Measurements from ENCODE around the gene HDAC4. TPM values are rescaled to one million over a fixed set of nuclear protein-coding genes. Genes with fewer than 3 reads are reported as not detected.
"Not testable (repeated sequence)": the region's sequence is repeated elsewhere in the genome, so short reads cannot be mapped to it uniquely, and the experiment has no call there.

Gene HDAC4
- total and polyA plus RNA-seq, 4 donors, result 2.9 to 37.2 (median 4.4) TPM

GRCh38 chr2:239282448-239283287, 118.2 kb downstream of the HDAC4 start:
- Histone ChIP-seq H3K4me1 (ENCODE audit: control insufficient read depth in 4 of 4, insufficient read depth in 4 of 4, low read length in 3 of 4) (peaks cover 10 to 14% (median 12%) of the 10 kb centered on the region in 4 donors), H3K27me3 (ENCODE audit: control insufficient read depth in 4 of 4, insufficient read depth in 4 of 4, low read length in 3 of 4) (no peaks in the 10 kb centered on the region), H3K27ac (ENCODE audit: low read depth in 1 of 2, low read length in 2 of 2) (no peak overlapping the region), H3K9me3 (ENCODE audit: control insufficient read depth in 4 of 4, low read length in 3 of 4) (no peaks in the 10 kb centered on the region), H3K9ac (ENCODE audit: low read depth in 1 of 2, low read length in 2 of 2) (no peak overlapping the region), H3K36me3 (ENCODE audit: control insufficient read depth in 4 of 4, insufficient read depth in 3 of 4, low read depth in 1 of 4, low read length in 3 of 4) (no peaks in the 10 kb centered on the region), H3K4me3 (ENCODE audit: low read depth in 1 of 3, low read length in 3 of 3) (no peak overlapping the region)
- 95% methylated on average over 9 of the region's 9 CpGs for WGBS
- TF ChIP-seq ZBTB33 (IDR thresholded peaks at IDR 0.05) (no peak), RAD21 (IDR thresholded peaks at IDR 0.05) (no peak), YY1 (IDR thresholded peaks at IDR 0.05) (no peak), HNF4G (IDR thresholded peaks at IDR 0.05) (no peak), RXRA (IDR thresholded peaks at IDR 0.05) (no peak), CTCF (IDR thresholded peaks at IDR 0.05; ENCODE audit: low read depth, low read length, missing input control) (no peak), FOXA1 (IDR thresholded peaks at IDR 0.05) (no peak), REST (IDR thresholded peaks at IDR 0.05) (no peak), NR2F2 (IDR thresholded peaks at IDR 0.05) (no peak), MAX (IDR thresholded peaks at IDR 0.05) (no peak), JUND (IDR thresholded peaks at IDR 0.05) (no peak), EGR1 (IDR thresholded peaks at IDR 0.05; ENCODE audit: low read depth in 2 of 2) (no peak)
- no peak for DNase-seq (ENCODE audit: low spot score)

GRCh38 chr2:239280296-239281017, 120.4 kb downstream of the HDAC4 start:
- DNase-seq (ENCODE audit: low spot score); H3K9me3 ChIP-seq (ENCODE audit: control insufficient read depth in 4 of 4, low read length in 3 of 4); H3K27me3 ChIP-seq (ENCODE audit: control insufficient read depth in 4 of 4, insufficient read depth in 4 of 4, low read length in 3 of 4); H3K4me3 ChIP-seq (ENCODE audit: low read depth in 1 of 3, low read length in 3 of 3); H3K9ac ChIP-seq (ENCODE audit: low read depth in 1 of 2, low read length in 2 of 2); H3K27ac ChIP-seq (ENCODE audit: low read depth in 1 of 2, low read length in 2 of 2); H3K36me3 ChIP-seq (ENCODE audit: control insufficient read depth in 4 of 4, insufficient read depth in 3 of 4, low read depth in 1 of 4, low read length in 3 of 4): not testable (repeated sequence)
- peaks cover 7 to 13% (median 8%) of the 10 kb centered on the region in 4 donors for H3K4me1 ChIP-seq (ENCODE audit: control insufficient read depth in 4 of 4, insufficient read depth in 4 of 4, low read length in 3 of 4)
- 85% methylated on average over 14 of the region's 14 CpGs for WGBS
